IPS-18c (cell line): ENCODE data around the gene DGKA.

Experiments
- H3K4me3 ChIP-seq: 2 replicates; pipeline ENCODE4 v1.7.0; 2013; ENCODE audit warnings: low read depth, mild to moderate bottlenecking, low read length, moderate library complexity; ENCODE audit not compliant: insufficient read depth
- H3K9me3 ChIP-seq: one replicate; pipeline ENCODE4 v1.6.1; 2013; ENCODE audit warnings: mild to moderate bottlenecking, low read length, moderate library complexity; ENCODE audit not compliant: control insufficient read depth, insufficient read depth

Gene DGKA

DNA sequence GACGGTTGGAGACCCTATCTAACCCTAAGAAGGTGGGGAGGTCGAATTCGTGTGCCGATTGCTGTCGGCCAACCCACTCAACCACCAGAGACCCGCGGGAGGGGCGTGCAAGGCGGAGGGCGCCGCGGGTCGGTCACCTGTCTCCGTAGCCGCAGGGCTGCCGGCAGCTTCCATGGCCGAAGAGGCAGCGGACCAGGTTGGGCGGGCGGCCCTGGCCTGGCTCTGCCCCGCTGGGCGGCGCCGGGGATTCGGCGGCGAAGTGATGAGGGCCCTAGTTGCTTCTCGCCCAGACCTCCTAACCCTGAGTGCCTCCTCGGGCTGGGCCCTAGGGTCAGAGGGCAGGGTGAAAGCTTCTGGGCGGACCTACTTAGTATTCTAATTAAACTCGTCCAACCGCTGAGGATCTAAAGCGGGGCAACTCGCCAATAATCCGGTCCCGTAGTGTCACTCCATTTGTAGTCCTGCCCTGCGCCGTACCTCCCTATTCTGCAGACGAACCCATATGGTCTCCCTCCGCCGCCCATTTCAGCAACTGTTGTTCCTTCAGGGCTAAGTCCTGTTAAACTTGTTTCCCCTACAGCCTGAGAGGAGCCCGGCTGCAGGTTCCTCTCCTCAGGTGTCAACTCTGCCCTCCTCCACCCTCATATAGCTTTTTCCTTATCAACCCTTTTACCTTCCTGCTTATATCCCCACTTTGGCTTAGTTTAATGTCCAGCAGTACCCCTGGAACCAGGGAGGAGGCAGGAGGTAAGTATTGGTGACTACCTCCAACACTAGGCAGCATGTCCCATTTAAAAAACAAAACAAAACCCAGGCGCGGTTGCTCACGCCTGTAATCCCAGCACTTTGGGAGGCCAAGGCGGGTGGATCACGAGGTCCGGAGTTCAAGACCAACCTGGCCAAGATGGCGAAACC, 3.1 kb upstream of the DGKA start, which contains the start of gene PYM1:
TSS of gene PYM1 (minus strand) at position 307 of the 915 bp plus-strand sequence. CDS start at position 174, 133 bp downstream.
- peak within 1 kb of the TSS; percentile 77 for H3K4me3 ChIP-seq
- no peaks in the 10 kb centered on the region for H3K9me3 ChIP-seq

DNA sequence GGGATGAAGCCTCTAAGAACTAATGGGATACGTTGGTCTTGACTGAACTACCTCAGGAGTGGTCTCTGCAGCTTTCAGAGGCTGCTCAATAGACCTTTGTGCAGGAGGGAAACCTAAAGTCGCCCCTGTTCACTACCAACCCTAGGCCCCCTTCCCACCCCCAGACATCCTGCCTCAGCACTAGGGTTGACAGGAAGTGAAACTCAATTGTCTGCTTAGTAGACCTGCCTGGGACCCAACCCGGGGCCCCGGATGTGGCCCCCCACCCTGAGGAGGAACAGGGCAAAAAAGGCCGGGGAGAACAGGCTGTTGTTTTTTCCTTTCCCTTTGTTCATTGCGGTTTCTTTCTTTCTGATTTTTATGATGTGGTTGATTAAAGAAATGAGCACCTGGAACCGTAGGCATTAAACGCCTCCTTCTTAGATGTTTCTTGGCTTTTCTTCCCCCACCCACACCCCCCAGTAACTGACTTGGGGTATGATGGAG, 1.6 kb upstream of the DGKA start:
- H3K9me3 ChIP-seq = no peaks in the 10 kb centered on the region
- H3K4me3 ChIP-seq = no peak overlapping the region

DNA sequence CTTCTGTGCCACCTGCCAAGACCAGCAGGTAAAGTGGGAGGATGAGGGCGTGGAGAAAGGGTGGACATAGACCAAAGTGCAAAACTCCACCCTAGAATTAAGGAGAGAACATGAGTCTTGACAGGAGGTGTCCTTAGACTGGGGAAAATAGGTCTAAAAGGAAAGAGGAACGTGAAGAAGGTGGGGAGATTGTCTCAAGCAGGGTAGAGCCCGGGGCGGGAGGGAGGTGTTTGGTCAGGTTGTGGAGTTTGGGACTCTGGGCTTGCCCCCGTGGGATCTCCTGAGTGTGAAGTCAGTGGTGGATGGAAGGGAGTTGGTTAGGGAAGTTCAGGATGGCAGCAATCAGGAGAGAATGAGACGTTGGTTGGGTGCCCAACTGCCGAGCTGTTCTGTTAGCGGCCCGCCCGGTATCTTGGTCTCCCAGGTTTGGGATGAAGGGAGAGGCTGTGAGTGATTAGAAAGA, 386 bp downstream of the DGKA start:
- H3K4me3 ChIP-seq = peak overlapping the region; percentile 63
- no peaks in the 10 kb centered on the region for H3K9me3 ChIP-seq

DNA sequence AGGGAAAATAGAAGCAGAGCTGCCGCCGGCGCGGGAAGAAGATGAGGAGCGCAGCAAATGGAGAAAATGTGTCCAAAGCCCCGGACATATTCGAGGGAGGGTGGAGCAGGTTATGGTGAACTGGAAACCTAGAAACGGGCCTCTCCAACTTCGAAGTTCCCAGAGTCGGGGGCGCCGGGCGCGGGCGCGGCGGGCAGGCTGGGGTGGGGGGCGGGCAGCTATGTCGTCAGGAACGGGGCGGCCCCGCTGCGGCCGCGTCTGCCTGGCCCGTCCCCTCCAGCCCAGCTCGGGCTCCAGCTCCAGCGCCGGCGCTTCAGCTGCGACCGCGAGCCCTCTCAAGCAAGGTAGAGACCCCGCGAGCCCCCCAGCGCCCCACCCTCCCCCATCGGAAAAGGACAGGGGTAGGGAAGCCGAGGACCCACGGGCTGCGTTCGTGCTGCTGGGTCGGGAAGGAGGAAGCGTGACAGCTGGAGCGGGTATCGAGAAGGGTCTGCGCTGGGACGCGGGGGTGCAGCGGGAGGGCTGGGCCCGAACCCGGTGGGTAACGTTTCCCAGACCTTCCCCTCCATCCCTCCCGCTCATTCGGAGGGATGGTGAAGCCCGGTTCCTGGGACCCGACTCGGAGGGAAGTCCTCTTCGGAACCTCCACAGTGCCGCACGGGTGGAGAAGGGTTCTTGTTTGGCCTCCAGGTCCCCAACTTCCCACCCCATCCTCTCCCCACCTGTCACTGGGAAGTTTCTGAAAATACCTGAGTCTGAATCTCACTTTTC, 1.0 kb downstream of the DGKA start:
- Histone ChIP-seq H3K9me3 (no peaks in the 10 kb centered on the region), H3K4me3 (peak overlapping the region; percentile 63)

DNA sequence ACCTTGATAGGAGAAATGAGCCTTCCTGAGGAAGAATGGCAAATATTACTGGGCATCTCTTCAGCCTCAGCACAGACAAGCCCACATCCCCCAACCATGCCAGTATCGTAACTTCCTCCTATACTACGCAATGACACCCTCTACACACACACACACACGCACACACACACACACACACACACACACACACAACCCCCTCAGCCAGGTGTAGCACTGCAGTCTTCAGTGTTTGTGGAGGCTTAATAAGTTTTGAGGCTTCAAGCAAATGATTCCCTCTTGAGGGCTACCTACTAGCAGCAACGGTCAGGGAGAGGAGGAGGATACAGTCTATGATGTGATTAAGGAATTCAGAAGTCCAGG, 1.6 kb downstream of the DGKA start:
- H3K4me3 ChIP-seq = peak overlapping the region; percentile 63; the same call in 1 of the 2 replicates
- no peaks in the 10 kb centered on the region for H3K9me3 ChIP-seq

DNA sequence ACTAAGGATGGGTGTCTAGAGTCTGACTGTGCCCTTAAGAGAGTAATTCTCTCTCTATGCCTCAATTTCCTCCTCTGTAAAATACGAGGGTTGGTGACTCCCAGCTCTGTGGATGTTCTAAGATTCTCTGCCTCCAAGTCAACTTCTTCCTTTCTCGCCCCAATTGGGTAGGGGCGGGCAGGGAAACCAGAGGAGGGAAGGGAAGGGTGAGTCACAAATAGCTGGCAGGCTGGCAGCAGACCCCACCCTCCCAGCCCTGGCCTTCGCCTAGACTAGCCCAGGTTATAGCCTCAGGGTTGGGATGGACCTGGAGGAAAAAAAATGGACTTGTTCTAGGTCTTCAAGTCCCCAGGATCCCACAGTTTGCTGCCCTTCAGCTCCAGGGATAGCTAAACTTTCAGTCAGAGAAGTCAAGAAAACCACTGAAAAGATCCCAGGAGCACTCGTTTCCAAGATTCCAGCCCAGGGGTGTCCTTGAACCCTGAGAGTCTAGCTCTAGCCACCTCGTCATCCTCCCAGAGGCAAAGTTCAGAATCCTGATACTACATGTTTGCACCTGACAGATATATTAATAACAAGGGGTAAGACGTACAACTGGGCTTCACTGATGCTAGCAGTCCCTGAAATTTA, 2.3 kb downstream of the DGKA start:
- H3K4me3 ChIP-seq = no peak overlapping the region
- H3K9me3 ChIP-seq = no peaks in the 10 kb centered on the region

DNA sequence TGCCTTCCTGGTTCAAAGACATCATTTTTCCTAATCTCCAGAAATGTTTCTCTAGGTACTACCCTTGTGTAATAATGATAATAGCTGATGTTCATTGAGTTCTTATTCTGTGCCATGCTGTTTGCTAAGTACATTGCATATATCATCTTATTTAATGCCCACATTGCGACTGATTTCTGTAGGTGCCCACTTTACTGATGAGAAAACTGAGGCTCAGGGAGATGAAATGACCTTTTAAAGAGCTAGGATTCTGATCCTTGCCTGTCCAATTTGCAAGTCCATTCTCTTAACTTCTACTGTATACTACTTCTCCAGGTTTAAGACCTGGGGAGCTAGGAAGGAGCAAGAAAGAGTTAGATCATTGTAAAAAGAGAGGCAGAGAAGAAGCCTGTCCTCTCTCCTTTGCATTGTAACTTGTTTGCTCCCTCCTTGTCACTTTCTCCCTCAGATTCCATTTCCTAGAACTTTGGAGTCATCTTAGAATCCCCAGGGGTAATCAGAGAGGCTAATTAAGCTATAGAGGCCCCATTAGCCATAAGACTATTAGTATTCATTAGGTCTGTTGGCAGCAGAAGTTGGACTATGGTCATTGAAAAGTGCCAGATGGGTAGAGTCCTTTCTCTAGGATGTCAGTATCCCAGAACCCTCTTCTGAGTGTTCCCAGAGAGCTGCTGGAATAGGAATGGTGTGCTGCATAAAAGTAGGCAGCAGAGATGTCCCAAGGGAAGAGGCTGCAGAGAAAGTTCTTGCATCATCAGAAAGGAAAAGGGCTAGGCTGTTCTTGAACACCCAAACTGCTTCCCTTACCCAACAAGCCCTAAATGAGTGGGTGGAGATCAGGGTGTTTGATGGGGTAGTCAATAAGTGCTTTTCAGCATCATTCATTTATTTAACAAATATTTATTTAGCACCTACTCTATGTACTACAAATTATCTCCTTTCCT, 3.1 kb downstream of the DGKA start:
- Histone ChIP-seq H3K9me3 (no peaks in the 10 kb centered on the region), H3K4me3 (no peak overlapping the region)

DNA sequence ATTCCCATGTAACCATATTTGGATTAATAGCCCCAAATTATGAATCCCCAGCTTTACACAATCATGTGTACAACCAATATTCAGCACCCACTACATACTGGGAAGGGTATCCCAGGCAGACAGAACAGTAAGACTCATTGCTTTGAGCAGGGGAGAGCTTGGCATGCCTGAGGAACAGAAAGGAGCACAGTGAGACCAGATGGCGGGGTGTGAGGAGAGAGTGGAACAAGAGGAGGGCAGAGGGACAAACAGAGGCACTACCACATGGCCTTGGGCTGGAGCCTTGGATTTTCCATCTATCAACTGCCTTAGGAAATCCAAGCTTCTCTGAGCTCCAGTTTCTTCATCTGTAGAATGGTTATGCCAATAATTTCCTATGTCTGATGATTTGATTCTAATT, 3.8 kb downstream of the DGKA start:
- Histone ChIP-seq H3K9me3 (no peaks in the 10 kb centered on the region), H3K4me3 (no peak overlapping the region)

DNA sequence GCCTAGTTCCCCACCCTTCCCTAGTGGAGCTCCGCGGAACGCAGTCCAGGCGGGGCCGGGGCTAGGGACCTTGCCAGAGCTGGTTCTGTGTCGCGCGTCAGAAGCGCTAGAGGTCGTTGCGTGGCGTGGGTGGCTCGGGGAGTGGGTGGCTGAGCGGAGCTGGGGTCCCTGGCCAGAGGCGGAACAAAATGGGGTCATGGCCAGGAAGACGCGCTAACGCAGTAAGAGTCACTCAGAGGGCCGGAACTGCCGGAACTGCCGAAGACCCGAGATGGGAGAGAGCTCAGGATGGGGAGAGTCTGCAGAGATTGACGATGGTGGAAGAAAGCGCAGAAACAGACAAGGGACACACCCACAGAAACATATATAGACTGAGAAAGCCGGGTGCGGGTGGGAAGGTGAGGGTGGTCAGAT, 4.8 kb downstream of the DGKA start:
- Histone ChIP-seq H3K9me3 (no peaks in the 10 kb centered on the region), H3K4me3 (no peak overlapping the region)

DNA sequence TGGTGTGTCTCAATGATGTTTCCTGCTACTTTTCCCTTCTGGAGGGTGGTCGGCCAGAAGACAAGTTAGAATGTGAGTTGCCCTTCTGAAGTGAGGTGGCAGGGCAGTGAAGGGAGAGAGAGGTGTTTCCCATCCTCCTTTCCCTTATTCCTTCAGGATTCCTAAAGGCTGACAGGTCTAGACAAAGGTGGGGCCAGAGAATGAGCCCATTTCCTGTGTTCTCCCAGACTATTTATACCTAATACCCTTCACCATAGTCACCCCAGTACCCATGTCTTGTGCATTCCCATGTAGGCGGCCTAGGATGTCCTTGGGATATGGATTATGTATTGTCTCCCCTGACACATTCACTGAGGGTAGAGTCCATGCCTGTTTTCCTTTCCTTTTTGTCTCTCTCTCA, 7.0 kb downstream of the DGKA start:
- Histone ChIP-seq H3K9me3 (no peaks in the 10 kb centered on the region), H3K4me3 (no peak overlapping the region)

DNA sequence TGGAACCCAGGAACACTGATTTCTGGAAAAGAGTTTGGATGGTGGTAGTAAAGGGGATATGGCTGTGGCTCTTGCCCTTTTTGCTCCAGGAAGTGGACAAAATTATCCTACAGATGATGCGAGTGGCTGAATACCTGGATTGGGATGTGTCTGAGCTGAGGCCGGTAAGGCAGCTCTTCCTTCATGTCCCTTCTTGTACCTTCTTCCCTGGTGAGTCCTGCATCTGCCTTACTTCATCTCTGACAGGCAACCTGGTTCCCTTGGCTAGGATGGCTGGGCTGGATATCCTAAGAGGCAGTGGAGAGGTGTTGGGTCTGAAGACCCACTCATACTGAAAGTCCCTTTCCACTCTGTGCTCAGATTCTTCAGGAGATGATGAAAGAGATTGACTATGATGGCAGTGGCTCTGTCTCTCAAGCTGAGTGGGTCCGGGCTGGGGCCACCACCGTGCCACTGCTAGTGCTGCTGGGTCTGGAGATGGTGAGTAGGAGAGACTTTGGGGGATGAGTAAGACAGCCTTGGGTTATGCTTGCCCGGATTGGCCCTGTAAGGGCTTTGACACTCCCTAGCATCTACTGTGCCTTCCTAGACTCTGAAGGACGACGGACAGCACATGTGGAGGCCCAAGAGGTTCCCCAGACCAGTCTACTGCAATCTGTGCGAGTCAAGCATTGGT, 8.0 kb downstream of the DGKA start:
- Histone ChIP-seq H3K4me3 (no peak overlapping the region), H3K9me3 (no peaks in the 10 kb centered on the region)

DNA sequence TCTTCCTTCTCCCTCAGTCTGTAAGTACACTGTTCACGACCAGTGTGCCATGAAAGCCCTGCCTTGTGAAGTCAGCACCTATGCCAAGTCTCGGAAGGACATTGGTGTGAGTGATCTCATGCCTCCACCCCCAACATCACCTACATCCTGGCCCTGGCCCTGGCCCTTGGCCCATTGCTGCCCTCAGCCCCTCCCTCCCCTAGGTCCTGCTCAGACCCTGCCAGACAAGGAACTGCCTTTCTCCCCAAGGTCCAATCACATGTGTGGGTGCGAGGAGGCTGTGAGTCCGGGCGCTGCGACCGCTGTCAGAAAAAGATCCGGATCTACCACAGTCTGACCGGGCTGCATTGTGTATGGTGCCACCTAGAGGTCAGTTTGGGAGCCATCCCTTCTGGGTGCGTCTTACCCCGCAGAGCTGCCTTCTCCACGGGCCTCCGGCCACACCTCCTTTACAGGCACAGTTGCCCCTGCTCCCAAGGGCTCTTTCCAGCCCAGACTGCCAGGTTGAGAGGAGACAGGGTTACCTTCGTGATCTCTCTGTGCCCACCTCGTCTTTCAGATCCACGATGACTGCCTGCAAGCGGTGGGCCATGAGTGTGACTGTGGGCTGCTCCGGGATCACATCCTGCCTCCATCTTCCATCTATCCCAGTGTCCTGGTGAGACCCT, 9.2 kb downstream of the DGKA start:
- Histone ChIP-seq H3K4me3 (0 out of 2 replicates have a peak overlapping the region, but pooled peaks have one; percentile 6), H3K9me3 (no peaks in the 10 kb centered on the region)

DNA sequence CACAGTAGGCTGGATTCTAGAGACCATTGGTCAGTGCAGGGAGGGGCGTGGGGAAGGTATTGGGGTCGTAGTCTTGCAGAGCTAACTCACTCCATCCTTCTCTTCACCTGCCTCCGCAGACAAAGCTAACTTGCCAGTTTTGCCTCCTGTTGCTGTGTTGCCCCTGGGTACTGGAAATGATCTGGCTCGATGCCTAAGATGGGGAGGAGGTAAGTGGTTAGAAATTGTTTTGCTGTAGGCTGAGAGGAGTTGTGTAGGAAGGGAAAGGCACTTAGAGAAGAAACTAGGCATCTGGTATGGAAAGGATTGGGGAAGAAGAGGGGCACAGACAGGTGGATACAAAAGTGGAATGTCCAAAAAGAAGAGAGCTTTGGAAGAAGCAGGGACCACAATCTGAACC, 11.1 kb downstream of the DGKA start:
- Histone ChIP-seq H3K9me3 (no peaks in the 10 kb centered on the region), H3K4me3 (no peak overlapping the region)

DNA sequence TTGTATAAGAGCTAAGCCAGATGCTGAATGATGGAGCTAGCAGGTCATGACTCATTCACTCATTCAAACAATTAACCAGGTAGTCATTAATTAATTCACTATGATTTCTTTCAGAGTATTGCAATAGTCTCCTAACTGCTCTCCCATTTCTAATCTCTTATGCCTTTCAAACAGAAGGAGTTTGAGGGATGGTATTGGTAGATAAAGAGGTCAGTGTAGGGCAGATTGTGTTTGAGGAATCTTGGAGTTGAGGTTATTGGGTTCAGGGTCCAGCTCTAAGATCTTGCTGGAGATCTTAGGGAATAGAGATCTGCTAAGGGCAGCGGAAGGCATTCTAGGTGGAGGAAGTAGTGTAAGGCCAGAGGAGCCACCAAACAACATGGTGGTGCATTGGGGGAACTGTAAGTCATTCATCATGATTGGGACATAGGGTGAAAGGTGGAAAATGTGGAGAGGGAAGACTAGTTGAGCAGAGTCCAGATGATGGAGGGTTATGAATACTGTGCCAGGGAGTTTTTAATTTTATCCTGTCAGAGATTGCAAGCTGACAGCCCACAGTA, 11.7 kb downstream of the DGKA start:
- Histone ChIP-seq H3K9me3 (no peaks in the 10 kb centered on the region), H3K4me3 (no peak overlapping the region)

DNA sequence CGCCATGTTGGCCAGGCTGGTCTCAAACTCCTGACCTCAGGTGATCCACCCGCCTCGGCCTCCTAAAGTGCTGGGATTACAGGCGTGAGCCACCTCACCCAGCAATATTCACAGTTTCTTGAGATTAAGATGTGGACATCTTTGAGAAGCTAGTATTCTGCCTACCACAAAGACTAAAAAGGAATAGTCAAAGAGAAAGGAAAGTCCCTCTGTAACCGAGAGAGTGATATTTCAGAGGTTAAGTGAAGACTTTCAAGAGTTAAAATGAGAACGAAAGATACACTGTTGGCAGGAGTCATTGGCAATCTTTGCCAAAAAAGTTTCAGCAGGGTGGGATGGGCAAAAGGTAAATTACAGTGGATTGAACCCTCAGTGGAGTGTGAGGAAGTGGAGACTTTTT, 15.6 kb downstream of the DGKA start:
- H3K9me3 ChIP-seq = no peaks in the 10 kb centered on the region

More for the DNA sequence above, 15.6 kb downstream of the DGKA start:
- no peak overlapping the region for H3K4me3 ChIP-seq
